Nucleus accumbens (tissue), 56 donors: ENCODE results near the gene PPP1R13B.

Source experiments
- DNase-seq, 56 donors: peaks; one replicate each; lab custom pipeline; 2025; lab: John Stamatoyannopoulos, UW

Gene PPP1R13B

GRCh38 chr14:103718572-103718971, 128.8 kb downstream of the PPP1R13B start:
- DNase-seq: no peak

- no peak for DNase-seq
Measured at GRCh38 chr14:103716899-103717411, 130.4 kb downstream of the PPP1R13B start.

GRCh38 chr14:103716091-103716801, 131.1 kb downstream of the PPP1R13B start:
- peak in 2 of 56 donors; percentile 57 to 62 for DNase-seq

GRCh38 chr14:103715052-103716000, 132.0 kb downstream of the PPP1R13B start, which contains the start of the genes XRCC3 and ZFYVE21:
Gene XRCC3, minus strand, starts transcription at chr14:103715451. Its CDS starts 4,364 bp downstream, at chr14:103711087.
Gene ZFYVE21, plus strand, starts transcription at chr14:103715810. Its CDS starts 32 bp downstream, at chr14:103715842.
- DNase-seq: peak; percentile 90 to 99 (median 98)

- no peak for DNase-seq
Measured at GRCh38 chr14:103714063-103714724, 133.2 kb downstream of the PPP1R13B start.

- DNase-seq: no peak
Measured at GRCh38 chr14:103713304-103714062, 133.9 kb downstream of the PPP1R13B start.

GRCh38 chr14:103712633-103713247, 134.6 kb downstream of the PPP1R13B start:
- no peak for DNase-seq

- DNase-seq: peak in 35 of 56 donors; percentile 22 to 77 (median 56)
Measured at GRCh38 chr14:103711516-103712431, 135.6 kb downstream of the PPP1R13B start.

- DNase-seq: no peak
Measured at GRCh38 chr14:103710771-103711377, 136.5 kb downstream of the PPP1R13B start.

- DNase-seq: no peak
Measured at GRCh38 chr14:103709814-103710213, 137.6 kb downstream of the PPP1R13B start.

GRCh38 chr14:103708750-103709187, 138.6 kb downstream of the PPP1R13B start:
- peak in 25 of 56 donors; percentile 21 to 65 (median 39) for DNase-seq

GRCh38 chr14:103707329-103708263, 139.8 kb downstream of the PPP1R13B start:
- no peak for DNase-seq

- DNase-seq: no peak
Measured at GRCh38 chr14:103706551-103707328, 140.6 kb downstream of the PPP1R13B start.

GRCh38 chr14:103705504-103706284, 141.7 kb downstream of the PPP1R13B start:
- no peak for DNase-seq

GRCh38 chr14:103705118-103705503, 142.3 kb downstream of the PPP1R13B start:
- no peak for DNase-seq
